Suprapubic skin (tissue), 3 donors: ENCODE data around the gene NBR1.

Experiments used
- EP300 ChIP-seq: sonication (generic); formaldehyde crosslinking; IDR thresholded peaks from one replicate; pipeline ENCODE4 v1.6.1; 2017; ENCODE audit warnings: antibody characterized with exemption
- TF ChIP-seq, protein P1 (sequence below), 2 donors: fragments of 200-600 bp in 1 of 2; fragments of 450-650 bp in 1 of 2; sonication (generic) in 1 of 2; IDR thresholded peaks; one replicate each; pipeline ENCODE4 v1.5.1; 2016 to 2019; ENCODE audit warnings: antibody characterized with exemption in 2 of 2, mild to moderate bottlenecking in 1 of 2, moderate library complexity in 1 of 2

DNA sequence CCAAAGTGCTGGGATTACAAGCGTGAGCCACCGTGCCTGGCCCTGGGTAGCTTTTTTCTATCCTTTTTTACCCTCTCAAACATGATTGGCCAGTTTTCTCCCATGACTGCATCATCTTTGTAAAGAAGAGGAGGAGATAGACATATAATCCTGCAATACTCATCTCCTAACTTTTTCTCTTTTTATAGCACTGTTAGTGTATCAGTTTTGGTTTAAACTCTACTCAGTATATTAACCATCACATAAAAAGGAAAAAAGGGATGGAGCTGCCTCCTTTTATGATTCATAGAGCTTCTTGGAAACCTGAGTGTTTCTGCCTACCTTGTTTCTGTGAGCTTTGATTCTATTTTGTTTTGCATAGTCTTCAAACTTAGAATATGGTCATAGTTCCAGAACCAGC is 28.6 kb downstream of the NBR1 start:
- TF ChIP-seq, protein P1, sequence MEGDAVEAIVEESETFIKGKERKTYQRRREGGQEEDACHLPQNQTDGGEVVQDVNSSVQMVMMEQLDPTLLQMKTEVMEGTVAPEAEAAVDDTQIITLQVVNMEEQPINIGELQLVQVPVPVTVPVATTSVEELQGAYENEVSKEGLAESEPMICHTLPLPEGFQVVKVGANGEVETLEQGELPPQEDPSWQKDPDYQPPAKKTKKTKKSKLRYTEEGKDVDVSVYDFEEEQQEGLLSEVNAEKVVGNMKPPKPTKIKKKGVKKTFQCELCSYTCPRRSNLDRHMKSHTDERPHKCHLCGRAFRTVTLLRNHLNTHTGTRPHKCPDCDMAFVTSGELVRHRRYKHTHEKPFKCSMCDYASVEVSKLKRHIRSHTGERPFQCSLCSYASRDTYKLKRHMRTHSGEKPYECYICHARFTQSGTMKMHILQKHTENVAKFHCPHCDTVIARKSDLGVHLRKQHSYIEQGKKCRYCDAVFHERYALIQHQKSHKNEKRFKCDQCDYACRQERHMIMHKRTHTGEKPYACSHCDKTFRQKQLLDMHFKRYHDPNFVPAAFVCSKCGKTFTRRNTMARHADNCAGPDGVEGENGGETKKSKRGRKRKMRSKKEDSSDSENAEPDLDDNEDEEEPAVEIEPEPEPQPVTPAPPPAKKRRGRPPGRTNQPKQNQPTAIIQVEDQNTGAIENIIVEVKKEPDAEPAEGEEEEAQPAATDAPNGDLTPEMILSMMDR (IDR thresholded peaks at IDR 0.05): no peak
- TF ChIP-seq EP300: no peak
